IPS-18a (cell line): ENCODE data around the gene USO1.

Experiments
- H3K27ac ChIP-seq: one replicate; pipeline ENCODE4 v1.5.1; 2013; ENCODE audit warnings: low read length
- H3K27me3 ChIP-seq: one replicate; pipeline ENCODE4 v1.6.1; 2013; ENCODE audit warnings: mild to moderate bottlenecking, low read length; ENCODE audit not compliant: control insufficient read depth, insufficient read depth
- H3K36me3 ChIP-seq: one replicate; pipeline ENCODE4 v1.6.1; 2013; ENCODE audit warnings: low read depth, low read length; ENCODE audit not compliant: control insufficient read depth
- H3K4me1 ChIP-seq: one replicate; pipeline ENCODE4 v1.6.1; 2013; ENCODE audit warnings: low read depth, low read length; ENCODE audit not compliant: control insufficient read depth
- H3K4me3 ChIP-seq: one replicate; pipeline ENCODE4 v1.5.1; 2013; ENCODE audit warnings: low read length
- H3K9ac ChIP-seq: one replicate; pipeline ENCODE4 v1.6.1; 2013; ENCODE audit warnings: mild to moderate bottlenecking, low read length, moderate library complexity
- H3K9me3 ChIP-seq: one replicate; pipeline ENCODE4 v1.6.1; 2013; ENCODE audit warnings: low read depth, low read length; ENCODE audit not compliant: control insufficient read depth

USO1 gene

GRCh38 chr4:75696071-75696470 is 28.3 kb upstream of the USO1 start:
- Histone ChIP-seq H3K27ac (no peak overlapping the region), H3K4me3 (no peak overlapping the region), H3K9ac (no peak overlapping the region), H3K27me3 (no peaks in the 10 kb centered on the region), H3K4me1 (peaks cover 3% of the 10 kb centered on the region), H3K36me3 (peaks cover 10% of the 10 kb centered on the region), H3K9me3 (no peaks in the 10 kb centered on the region)

- H3K4me3 ChIP-seq: no peak overlapping the region
- H3K27me3 ChIP-seq: no peaks in the 10 kb centered on the region
- H3K36me3 ChIP-seq: peaks cover 7% of the 10 kb centered on the region
- H3K9ac ChIP-seq: no peak overlapping the region
- no peaks in the 10 kb centered on the region for H3K9me3 ChIP-seq
- no peak overlapping the region for H3K27ac ChIP-seq
- H3K4me1 ChIP-seq: peaks cover 3% of the 10 kb centered on the region
Measured at GRCh38 chr4:75696581-75696980, 27.8 kb upstream of the USO1 start.

GRCh38 chr4:75698162-75698962 is 26.0 kb upstream of the USO1 start:
- no peak overlapping the region for H3K4me3 ChIP-seq
- H3K4me1 ChIP-seq: peaks cover 15% of the 10 kb centered on the region
- peaks cover 5% of the 10 kb centered on the region for H3K36me3 ChIP-seq
- H3K27ac ChIP-seq: no peak overlapping the region
- H3K9ac ChIP-seq: no peak overlapping the region
- H3K27me3 ChIP-seq: no peaks in the 10 kb centered on the region
- no peaks in the 10 kb centered on the region for H3K9me3 ChIP-seq

GRCh38 chr4:75698963-75699228 is 25.5 kb upstream of the USO1 start:
- Histone ChIP-seq H3K9ac (no peak overlapping the region), H3K4me3 (no peak overlapping the region), H3K9me3 (no peaks in the 10 kb centered on the region), H3K27me3 (no peaks in the 10 kb centered on the region), H3K36me3 (peaks cover 3% of the 10 kb centered on the region), H3K4me1 (peaks cover 17% of the 10 kb centered on the region), H3K27ac (no peak overlapping the region)

GRCh38 chr4:75699299-75699698 is 25.1 kb upstream of the USO1 start:
- no peaks in the 10 kb centered on the region for H3K36me3 ChIP-seq

GRCh38 chr4:75702919-75703411 is 21.4 kb upstream of the USO1 start:
- no peak overlapping the region for H3K4me3 ChIP-seq
- no peaks in the 10 kb centered on the region for H3K27me3 ChIP-seq
- H3K9ac ChIP-seq: no peak overlapping the region
- no peak overlapping the region for H3K27ac ChIP-seq
- H3K36me3 ChIP-seq: no peaks in the 10 kb centered on the region
- H3K9me3 ChIP-seq: no peaks in the 10 kb centered on the region
- peaks cover 38% of the 10 kb centered on the region for H3K4me1 ChIP-seq

More at GRCh38 chr4:75699299-75699698, 25.1 kb upstream of the USO1 start:
- Histone ChIP-seq H3K4me3 (no peak overlapping the region), H3K27ac (no peak overlapping the region), H3K4me1 (peaks cover 17% of the 10 kb centered on the region), H3K9me3 (no peaks in the 10 kb centered on the region), H3K27me3 (no peaks in the 10 kb centered on the region), H3K9ac (no peak overlapping the region)

GRCh38 chr4:75705198-75705977 is 19.0 kb upstream of the USO1 start:
- H3K4me1 ChIP-seq: peaks cover 40% of the 10 kb centered on the region
- peak overlapping the region; percentile 17 for H3K27ac ChIP-seq
- H3K36me3 ChIP-seq: peaks cover 3% of the 10 kb centered on the region
- no peaks in the 10 kb centered on the region for H3K27me3 ChIP-seq
- no peak overlapping the region for H3K4me3 ChIP-seq
- no peak overlapping the region for H3K9ac ChIP-seq
- H3K9me3 ChIP-seq: no peaks in the 10 kb centered on the region

- Histone ChIP-seq H3K4me1 (peaks cover 30% of the 10 kb centered on the region), H3K9ac (no peak overlapping the region), H3K36me3 (peaks cover 3% of the 10 kb centered on the region), H3K27ac (peak overlapping the region; percentile 57), H3K9me3 (no peaks in the 10 kb centered on the region), H3K27me3 (no peaks in the 10 kb centered on the region), H3K4me3 (no peak overlapping the region)
Measured at GRCh38 chr4:75708218-75708691, 16.1 kb upstream of the USO1 start.

GRCh38 chr4:75710246-75710645 is 14.1 kb upstream of the USO1 start:
- Histone ChIP-seq H3K4me3 (no peak overlapping the region), H3K27me3 (no peaks in the 10 kb centered on the region), H3K9me3 (no peaks in the 10 kb centered on the region), H3K9ac (no peak overlapping the region), H3K4me1 (peaks cover 19% of the 10 kb centered on the region), H3K36me3 (peaks cover 3% of the 10 kb centered on the region), H3K27ac (no peak overlapping the region)

GRCh38 chr4:75714011-75714410 is 10.4 kb upstream of the USO1 start:
- no peak overlapping the region for H3K27ac ChIP-seq
- H3K36me3 ChIP-seq: peaks cover 9% of the 10 kb centered on the region
- H3K9ac ChIP-seq: no peak overlapping the region
- no peaks in the 10 kb centered on the region for H3K9me3 ChIP-seq
- H3K4me1 ChIP-seq: no peaks in the 10 kb centered on the region
- no peaks in the 10 kb centered on the region for H3K27me3 ChIP-seq
- H3K4me3 ChIP-seq: no peak overlapping the region

- H3K27ac ChIP-seq: no peak overlapping the region
- no peaks in the 10 kb centered on the region for H3K9me3 ChIP-seq
- peaks cover 9% of the 10 kb centered on the region for H3K36me3 ChIP-seq
- no peaks in the 10 kb centered on the region for H3K4me1 ChIP-seq
- no peaks in the 10 kb centered on the region for H3K27me3 ChIP-seq
- no peak overlapping the region for H3K9ac ChIP-seq
- H3K4me3 ChIP-seq: no peak overlapping the region
Measured at GRCh38 chr4:75714704-75715103, 9.7 kb upstream of the USO1 start.
